Measurements from ENCODE around the gene ITGB7.
A peak's percentile ranks its signal among the peaks of the same experiment; 100 is the strongest.

The ITGB7 gene, protein sequence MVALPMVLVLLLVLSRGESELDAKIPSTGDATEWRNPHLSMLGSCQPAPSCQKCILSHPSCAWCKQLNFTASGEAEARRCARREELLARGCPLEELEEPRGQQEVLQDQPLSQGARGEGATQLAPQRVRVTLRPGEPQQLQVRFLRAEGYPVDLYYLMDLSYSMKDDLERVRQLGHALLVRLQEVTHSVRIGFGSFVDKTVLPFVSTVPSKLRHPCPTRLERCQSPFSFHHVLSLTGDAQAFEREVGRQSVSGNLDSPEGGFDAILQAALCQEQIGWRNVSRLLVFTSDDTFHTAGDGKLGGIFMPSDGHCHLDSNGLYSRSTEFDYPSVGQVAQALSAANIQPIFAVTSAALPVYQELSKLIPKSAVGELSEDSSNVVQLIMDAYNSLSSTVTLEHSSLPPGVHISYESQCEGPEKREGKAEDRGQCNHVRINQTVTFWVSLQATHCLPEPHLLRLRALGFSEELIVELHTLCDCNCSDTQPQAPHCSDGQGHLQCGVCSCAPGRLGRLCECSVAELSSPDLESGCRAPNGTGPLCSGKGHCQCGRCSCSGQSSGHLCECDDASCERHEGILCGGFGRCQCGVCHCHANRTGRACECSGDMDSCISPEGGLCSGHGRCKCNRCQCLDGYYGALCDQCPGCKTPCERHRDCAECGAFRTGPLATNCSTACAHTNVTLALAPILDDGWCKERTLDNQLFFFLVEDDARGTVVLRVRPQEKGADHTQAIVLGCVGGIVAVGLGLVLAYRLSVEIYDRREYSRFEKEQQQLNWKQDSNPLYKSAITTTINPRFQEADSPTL

DNA sequence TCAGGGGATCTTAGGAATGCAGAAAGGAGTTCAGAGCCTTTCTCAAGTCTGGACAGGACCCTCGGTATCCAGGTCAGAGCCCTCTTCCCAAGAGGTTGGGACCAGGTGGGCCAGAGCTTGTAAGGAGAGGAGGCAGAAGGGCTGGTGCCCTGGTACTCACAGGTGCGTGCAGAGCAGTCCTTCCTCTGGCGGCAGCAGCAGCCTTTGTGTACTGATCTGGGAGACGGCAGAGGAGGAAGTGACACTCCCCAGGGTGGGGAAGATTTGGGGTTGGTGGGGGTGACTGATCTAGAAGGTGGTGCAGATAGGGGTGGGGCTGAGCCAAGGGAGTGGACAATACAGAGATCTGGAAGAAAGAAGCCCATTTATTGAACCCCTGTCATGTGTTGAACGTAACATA is at the start of gene ITGB7:
Gene ITGB7 (minus strand): TSS at position 210 of the 400 bp plus-strand sequence. CDS start 6,808 bp downstream, outside the sequence.
- no peak for DNase-seq

DNA sequence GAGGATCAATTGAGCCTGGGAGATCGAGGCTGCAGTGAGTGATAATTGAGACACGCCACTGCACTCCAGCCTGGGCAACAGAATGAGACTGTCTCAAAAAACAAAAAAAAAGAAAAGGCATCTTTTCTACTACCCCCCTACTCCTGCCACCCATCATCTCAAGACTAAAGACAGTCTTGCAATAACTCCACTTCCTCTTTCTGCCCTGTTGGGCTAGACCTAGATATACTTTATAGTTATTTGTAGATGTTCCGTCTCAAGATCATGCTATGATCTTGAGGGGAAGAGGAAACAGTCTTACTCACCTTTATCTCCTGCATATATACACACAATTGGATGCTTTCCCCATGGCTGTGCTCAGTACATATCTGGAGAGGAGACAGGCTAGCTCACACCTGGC is 48.9 kb upstream of the ITGB7 start:
- DNase-seq = no peak

DNA sequence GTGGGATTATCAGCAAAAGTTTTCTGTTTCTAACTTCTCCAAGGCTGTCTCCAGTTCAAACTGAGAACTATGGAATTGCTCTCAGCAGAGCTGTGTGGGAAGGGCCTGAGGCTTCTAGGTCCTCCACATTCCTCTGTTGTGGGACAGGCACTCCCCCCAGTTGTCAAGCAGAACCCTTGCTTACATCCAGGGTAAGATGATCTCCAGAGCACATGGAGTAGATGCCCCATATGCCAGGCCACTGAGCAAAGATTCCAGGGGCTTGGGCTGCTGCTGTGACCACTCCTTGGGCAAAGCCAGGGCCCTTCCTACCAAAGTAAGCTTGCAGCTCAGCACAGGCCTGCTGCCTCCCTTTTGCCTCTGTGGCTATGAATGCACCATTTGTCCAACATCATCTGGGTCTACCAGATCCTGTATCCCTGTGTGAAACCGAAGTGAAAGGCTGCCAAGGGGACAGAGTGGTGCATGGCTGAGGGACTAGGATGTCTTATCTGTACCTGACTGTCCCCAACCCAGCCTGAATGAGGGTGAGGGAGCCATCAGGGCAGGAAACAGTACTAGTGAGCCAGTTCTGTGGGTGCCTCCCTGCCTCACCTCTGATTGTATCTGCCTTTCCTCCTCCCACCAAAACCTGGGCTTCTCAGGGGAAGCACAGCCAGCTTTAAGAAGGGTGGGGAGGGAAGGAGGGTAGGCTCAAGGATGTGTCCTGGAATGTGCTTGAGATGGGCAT is 47.9 kb upstream of the ITGB7 start:
- no peak for DNase-seq

DNA sequence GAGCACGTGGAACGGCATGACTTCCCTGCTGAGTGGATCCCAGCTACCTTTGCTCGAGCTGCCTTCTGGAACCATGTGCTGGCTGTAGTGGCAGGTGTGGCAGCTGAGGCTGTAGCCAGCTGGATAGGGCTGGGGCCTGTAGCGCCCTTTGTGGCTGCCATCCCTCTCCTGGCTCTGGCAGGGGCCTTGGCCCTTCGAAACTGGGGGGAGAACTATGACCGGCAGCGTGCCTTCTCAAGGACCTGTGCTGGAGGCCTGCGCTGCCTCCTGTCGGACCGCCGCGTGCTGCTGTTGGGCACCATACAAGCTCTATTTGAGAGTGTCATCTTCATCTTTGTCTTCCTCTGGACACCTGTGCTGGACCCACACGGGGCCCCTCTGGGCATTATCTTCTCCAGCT is 46.2 kb upstream of the ITGB7 start:
- no peak for DNase-seq

DNA sequence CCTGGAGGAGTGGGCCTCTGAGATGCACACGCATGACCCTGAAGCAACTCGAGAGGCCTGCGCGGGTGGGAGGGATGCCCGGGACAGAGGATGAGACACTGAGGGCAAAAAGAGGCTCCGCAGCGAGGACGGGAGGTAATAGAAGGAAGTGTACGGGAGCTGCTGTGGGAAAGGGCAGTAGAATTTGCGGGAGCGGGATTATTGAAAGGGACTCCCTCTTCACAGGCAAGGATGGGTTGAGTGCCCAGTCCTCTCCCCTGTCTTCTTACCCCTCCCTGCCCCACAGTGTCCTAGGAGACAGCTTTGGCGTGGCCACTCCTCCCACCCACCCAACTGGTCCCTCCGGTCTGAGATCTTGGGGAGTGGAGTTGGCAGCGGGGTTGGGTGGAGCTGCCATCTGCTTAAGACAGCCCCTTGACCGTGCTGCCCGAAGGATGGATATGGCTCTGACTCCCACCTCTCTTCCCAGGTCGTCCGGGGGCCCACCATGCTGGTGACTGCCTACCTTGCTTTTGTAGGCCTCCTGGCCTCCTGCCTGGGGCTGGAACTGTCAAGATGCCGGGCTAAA is 45.4 kb upstream of the ITGB7 start:
- DNase-seq = no peak

DNA sequence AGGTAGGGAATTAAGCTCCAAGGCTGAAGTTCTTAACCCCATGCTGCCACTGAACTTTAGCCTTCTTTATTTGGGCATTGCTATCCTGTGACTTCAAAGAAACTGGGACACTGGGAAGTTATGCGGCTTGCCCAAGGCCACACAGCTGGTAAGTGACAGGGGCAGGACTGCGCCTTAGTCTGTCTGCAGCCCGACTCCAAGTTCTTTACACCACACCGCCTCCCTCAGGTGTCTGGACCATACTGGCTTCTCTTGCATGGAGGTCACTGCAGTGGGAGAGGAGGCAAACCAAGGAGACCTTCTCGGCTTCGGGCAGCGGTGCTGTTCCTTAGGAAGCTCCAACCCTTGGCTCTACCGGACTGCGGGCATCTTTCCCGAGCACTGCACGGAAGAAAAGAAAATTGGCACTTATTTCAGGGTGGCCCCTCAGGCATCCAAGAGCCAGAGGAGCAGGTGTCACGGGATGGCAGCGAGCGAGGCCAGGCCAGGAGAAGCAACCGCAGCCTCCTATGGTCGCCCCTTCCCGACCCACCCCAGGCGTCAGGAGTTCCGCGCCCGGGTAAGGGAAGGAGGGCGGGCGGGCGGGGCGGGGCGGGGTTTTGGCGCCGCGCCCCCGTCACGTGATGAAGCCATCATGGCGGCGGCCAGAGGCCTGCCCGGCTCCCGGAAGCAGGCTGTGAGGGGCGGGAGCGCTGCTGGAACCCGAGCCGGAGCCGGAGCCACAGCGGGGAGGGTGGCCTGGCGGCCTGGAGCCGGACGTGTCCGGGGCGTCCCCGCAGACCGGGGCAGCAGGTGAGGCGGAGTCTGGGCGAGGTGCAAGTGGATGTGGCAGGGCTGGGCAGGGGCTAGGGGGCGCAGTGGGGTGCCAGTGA is 44.7 kb upstream of the ITGB7 start:
- peak; percentile 16 for DNase-seq

DNA sequence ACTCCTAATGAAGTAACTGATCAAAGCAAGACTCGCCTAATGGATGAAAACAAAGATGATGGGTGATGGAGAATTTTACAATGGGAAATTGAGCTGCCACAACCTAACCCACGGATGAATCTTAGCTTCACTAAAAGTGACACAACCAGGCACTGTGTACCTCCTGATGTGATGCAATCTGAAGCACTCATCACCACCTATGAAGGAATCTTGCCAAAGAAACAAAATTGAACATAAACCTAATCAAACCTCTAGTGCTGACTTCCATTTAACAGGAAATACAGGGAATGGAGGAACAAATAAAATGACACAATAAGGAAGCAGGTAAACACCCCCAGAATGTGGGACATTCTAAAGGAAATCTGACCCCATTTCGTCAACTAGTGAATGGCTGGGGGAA is 38.2 kb upstream of the ITGB7 start:
- DNase-seq = no peak

DNA sequence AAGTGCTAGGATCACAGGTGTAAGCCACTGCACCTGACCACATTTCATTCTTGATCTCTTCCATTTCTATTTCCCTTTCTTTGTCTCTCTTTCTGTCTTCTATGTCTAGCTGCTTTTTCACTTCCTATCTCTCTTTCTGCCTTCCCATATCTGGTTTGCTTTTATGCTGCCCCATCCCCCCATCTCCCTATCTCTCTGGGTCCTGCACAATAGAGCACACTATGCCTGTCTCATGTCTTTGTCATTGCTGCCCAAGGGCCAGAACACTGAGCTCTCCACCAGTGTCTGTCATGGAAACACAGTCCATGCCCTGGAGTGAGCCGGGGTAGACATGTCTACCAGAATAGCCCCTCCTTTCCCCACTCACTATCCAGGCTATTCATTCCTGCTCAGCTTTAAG is 37.3 kb upstream of the ITGB7 start:
- DNase-seq = no peak

DNA sequence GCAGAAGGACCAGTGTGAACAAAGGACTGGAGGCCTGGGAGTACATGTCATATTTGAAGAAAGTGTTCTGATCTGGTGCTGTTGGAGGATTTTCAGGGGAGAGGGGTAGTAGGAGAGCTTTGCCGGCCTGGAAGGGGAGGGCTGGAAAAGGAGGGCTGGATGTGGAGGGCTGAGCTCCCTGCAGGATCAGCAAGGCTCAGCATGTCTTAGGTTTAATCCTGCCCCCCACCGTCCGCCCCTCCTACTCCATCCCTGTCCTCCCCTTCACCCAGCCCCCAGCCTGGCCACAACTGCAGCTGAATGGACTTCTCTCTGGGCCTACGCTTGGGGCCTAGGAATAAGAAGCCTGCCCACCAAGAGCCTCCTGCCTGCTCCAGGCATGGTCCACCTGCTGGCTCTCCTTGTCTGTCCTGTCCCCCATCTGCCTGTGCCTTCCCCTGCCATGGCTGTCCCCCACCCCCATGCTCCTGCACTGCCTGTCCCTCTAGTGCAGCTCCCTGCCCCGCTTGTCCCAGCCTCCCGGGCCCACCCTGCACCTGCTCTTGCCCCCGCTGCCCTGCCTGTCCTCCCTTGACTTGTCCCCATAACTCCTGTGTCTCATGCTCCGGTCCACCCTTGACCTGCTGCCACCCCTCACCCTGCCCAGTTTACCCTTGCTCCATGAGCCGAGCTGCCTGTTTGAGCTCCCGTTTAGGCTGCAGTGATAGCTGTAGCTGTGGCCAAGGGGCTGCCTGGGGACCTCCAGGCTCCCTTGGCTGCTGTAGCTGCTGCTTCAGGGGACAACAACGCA is 34.8 kb upstream of the ITGB7 start:
- no peak for DNase-seq

DNA sequence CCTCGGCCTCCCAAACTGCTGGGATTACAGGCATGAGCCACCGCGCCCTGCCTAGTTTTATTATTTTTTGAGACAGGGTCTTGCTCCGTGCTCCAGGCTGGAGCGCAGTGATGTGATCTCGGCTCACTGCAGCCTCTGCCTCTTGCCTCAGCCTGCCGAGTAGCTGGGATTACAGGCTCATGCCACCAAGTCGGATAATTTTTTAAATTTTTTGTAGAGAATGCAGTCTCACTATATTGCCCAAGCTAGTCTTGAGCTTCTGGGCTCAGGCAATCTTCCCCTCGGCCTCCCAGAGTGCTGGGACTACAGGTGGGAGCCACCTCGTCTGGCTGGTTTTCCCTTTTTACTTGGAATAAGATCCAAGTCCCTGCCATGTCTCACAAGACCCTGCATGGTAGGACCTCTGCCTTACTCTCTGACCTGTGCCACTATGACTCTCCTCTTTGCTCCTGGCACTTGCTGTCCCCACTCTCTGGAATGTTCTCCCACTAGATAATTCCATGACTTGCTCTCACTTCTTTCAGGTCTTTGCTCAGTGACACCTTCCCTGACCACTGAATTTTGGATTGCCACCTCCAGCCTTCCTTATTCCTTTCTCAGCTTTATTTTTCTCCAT is 32.7 kb upstream of the ITGB7 start:
- DNase-seq = no peak

DNA sequence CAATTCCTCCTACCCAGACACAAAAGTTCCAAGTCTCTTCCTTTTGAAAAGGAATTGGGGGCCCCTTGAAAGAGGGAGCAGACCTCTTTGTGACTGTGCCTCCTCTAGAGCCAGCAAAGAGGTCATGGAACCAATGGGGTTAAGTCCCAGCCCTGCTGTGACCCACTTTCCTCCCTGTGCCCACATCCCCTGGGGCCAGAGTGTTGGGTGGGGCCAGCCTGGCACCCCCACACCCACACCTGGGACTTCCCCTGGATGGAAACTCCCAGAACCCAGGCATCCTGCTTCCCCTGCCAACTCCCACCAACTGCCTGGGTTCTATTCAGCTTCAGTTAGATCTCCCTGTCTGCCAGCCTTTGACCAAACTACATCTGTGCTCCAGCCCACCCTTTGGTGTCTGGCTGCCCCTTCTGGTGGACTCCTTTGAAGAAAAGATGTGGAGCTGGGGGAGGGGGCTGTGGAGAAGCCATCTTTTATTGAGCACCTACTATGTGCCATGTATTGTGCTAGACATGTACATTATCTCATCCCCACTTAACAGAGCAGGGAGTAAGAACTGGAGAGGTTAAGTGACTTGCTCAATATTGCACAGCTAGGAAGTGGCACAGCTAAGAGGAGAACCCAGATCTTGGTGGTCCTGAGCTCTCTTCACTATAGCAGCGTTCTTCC is 29.5 kb upstream of the ITGB7 start:
- no peak for DNase-seq

DNA sequence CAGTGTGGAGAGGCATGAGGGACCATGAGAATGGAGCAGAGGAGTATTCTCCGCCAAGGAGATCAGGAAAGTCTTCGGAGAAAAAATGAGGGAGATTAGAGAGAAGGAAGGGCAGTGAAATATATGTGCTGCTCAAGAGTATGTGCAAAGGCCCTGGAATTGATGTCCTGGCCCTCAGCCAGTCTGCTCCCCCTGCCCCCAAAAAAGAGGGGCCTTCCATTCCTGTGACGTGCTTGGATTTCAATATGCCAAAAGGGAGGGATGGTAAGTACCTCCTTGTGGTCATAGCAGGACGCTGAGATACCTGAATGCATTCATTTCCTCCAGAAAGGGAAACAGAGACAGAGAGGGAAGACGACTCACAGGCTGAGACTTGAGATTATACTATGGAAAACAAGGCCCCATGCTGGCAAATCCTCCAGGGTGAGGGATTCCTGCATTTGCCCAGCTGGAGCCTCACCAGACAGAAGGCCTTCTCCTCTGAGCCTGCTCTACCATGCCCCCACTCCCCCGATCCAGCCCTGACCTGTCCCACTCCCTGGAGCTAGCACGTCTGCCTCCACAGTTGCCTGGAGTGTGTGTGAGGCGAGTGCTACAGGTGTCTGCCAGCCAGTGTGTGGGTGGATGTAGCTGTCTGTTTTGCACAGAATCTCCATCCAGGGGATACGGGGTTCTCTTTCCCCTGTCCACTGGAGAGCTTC is 28.8 kb upstream of the ITGB7 start:
- no peak for DNase-seq

DNA sequence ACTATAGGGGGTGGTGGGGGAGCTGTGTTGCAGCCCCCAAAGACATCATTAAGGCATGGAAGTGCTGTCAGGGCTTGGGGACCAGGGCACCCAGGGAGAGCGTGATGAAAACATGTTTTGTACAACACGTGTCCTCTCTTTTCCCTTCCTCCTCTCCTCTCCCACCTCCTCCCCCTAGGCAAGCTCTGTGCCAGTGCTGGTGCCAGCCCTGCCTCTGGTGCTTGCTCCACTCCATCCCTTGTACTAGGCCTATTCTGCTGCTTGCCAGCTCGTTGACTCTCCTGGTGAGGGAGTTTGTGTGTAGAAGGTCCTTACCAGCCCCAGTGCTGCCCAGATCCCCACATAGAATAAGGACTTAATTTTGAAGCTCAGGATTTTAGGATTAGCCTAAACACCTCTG is 28.1 kb upstream of the ITGB7 start:
- DNase-seq = no peak

DNA sequence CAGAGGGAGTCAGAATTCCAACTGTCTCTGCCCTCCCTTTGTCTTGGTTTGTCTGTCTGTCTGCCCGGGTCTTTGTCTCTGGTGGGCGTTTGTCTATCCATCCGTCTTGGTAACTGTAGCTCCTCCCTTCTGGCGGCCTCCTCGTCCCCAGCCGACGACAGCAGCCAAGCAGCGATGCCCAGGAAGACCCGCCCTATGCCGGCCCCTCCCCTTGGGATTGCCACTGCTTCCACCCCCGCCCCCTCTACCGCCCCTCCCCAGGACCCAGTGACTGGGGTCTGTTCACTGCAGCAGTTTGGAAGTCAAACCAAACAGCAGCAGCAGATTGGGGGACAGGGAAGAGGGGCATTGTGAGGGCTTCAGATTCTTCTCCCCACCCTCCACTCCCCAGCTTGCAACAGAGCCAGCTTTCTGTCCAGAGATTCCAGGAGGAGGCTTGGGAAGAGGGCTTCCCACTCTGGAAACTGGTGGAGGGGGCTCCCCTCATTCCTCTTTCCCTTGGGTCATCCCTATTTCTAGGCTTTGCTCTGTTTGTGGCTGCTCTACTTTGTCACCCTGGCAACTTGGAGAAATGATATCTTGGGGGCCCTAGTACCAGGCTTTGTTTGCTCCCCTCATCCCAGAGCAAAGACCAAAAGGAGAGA is 27.3 kb upstream of the ITGB7 start:
- no peak for DNase-seq

DNA sequence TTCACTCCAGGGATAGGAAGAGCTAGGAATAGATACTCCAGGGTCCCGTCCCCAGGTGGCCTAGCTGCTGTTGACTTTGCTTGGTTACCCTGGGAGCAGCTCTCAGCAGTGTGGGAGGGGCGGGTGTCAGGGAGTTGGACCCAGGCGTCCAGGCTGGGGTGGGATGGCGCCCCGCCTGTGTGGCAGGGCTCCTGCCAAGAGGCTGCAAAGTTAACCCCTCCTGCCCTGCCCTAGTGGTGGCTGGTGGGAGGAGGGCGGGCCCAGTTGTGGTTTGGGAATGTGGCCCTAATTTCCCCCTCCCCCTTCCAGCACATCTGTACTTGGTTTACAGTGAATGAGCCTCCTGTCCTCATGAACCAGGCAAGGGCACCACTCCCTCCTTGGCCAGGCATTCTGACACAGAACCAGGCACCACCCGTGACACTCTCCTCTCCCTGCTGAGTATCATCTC is 26.6 kb upstream of the ITGB7 start:
- DNase-seq = no peak

DNA sequence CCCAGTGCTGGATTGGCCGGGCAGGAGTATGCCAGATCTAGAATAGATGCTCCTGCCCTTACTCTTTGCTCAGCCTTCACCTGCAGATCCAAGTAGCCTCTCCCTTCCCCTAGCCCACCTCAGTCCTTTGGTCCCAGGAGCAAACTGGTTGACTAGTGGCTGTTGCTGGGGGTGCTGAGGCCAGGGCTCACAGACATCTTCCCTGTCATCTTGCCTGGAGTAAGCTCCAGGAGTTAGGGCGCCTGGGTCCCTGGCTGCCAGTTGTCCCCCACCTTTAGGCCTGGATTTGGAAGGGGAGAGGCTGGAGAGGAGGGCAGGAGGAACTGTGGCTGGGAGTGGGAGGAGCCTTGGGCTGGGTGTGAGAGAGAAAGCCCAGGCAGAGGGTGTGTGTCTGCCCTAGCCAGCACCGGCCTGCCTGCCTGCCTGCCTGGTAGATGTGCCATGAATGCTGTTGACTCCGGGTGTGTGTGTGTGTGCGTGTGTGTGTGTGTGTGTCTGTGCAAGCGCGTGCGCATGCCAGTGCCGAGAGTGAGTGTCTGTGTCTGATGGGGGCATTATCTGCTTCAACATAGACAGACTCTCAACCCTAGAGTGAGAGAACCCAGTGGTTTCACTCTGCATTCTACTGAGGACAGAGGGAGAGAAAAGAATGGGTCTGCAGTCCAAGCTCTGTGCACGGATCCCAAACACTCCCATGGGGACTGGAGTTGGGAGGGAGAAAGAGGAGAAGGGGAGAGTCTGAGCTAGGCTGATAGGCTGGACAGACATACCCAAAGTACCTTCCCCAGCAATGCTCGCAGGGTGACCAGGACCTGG is 25.8 kb upstream of the ITGB7 start:
- no peak for DNase-seq

DNA sequence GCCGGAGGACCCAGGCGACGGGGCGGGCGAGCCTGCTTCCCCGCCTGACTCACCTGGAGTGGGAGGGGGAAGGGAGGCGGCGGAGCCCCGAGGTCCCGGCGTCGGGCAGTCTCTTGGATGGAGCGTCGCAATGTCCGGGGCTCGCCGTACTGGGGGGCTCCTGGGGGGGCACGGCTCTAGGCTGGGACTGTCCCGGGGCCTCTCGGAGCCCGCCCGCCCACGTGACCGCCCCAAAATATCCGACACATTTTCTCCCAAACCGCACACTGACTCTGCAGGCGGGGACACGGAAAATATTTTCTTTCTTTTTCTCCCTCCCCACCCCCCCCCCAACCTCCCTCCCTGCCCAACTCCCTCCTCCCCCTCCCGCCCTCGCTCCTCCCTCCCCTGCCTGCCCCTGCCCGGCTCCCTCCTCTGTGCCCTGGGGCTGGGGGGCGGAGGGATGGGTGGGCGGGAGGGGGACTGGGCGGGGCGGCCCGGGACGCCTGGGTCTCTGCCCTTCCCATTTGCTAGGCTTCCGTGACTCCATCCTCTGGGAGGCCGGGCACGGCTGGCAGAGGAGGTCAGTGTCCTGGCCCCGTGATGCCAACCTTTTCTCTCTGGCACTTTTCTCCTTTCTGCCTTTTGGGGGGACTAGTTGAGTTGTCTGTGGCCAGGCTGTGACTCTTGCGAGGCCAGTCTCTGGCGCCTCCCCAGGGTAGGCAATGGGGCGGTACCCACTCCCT is 25.0 kb upstream of the ITGB7 start, which contains the start of gene RARG:
Gene RARG (minus strand): TSS at position 289 of the 725 bp plus-strand sequence. CDS start 4,664 bp downstream, outside the sequence.
- DNase-seq = no peak

DNA sequence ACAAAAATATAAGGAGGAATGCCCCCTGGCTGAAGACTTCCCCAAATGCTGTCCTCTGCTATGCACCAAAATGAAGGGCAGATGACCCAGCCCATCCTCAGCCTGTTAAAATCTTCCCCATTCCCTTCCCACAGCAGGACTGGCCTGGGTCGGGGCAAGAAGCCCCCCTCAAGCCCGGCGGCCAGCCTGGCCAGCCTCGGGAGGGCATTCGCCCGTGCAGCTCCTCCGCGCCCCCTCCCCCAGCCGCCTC is 24.5 kb upstream of the ITGB7 start:
- DNase-seq = no peak

All from SHP77 treated with DMSO at 0.1 percent for 48 hours (cell line).